HG03432 (cell line): ENCODE data around the gene WNT11.
A peak's percentile ranks its signal among the peaks of the same experiment; 100 is the strongest.

ENCODE experiments used
- ATAC-seq: cut with Tn5 transposase; IDR thresholded peaks from one replicate; pipeline ENCODE4 v1.9.1; 2021; ENCODE audit warnings: mild to moderate bottlenecking, moderate library complexity; ENCODE audit not compliant: unreplicated experiment

WNT11 gene

DNA sequence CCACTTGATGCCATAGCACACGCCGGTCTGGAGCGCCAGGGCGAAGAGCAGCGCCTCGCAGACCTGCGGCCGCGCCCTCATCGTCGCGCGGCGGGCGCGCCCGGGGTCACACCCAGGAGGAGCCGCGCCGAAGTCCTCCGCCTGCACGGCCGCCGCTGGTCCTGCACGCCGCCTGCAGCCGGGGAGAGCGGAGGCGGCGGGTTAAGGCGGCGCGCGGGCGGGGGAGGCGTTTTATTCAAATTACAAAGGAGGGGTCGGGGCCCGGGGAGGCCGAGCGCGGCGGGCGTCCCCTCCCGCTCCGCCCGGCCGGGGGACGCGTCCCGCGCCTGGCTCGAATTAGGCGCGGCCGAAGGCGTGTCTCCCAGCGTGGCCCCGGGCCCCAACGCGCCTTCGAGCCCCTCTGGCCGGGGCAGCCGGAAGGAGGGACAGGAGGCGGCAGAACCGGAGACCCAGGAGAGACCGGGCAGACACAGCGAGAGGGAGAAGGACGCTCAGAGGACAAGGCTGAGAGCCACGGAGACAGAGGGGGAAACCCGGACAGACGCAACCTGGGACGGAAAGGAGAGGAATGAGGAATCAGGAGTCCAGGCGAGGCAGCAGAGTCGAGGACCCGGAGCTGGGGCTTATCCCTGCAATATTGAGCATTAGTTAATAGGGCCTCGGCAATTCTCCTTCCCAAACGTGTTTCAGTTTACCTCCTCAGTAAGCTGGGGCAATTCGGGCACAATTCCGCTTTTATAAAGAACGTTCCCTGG, at the start of gene WNT11:
Gene WNT11 (minus strand): TSS at position 176 of the 755 bp plus-strand sequence. CDS start 95 bp downstream, at position 81.
- peak; percentile 27 for ATAC-seq

GRCh38 chr11:76253416-76253815, 47.1 kb upstream of the WNT11 start:
- ATAC-seq: no peak

DNA sequence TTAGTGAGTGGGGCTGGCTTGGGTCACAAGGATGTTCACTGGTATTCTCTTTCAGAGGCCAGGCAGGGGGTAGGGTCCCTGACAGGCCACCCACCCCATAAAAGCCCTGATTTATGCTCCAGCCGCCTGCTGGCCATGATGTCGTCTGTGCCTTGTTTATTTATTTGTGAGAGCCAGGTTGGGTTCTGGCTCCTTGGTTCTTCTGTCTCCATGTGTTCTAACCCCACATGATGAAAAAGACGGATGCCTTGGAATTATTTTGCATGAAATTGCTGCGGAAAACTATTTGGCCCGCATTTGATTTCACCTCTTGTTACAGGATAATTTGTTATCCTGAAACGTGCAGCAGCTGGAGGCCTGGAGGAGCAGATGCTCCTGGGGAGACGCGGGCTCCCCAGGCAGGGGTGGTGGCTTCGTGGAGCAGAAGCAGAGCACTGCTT, 46.3 kb upstream of the WNT11 start:
- no peak for ATAC-seq

DNA sequence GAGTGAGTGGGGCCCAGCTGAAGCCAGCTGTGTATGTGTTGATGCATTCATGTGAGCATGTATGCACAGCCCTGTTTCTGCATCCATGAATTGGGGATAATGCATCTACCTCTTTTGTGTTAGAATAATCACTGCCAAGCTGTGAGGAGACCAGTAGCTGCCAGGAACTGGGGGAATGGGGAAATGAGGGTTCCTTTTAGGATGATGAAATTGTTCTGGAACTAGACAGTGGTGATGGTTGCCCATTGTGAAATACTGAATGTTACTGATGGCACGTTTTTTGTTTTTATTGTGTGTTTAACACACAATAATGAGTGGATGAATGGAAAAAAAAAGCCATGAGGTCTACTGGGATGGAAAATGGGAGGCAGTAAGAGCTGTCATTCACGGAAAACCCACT, 45.3 kb upstream of the WNT11 start:
- no peak for ATAC-seq

DNA sequence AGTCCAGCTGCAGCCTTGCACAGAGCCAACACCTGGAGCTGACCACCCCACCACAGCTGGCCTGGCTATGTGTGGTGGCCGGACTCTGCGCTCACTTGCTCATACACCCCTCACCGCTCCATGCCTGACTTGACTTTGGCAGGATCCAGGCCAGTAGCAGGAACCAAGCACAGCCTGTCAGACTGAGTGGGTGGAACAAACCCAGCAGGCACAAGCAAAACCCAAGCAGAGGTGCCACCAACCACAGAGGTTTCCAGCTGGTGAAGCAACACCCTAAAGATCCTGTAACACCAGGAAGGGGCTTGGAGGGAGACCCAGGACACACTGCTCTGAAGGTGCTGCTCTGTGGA, 44.9 kb upstream of the WNT11 start:
- ATAC-seq: no peak

DNA sequence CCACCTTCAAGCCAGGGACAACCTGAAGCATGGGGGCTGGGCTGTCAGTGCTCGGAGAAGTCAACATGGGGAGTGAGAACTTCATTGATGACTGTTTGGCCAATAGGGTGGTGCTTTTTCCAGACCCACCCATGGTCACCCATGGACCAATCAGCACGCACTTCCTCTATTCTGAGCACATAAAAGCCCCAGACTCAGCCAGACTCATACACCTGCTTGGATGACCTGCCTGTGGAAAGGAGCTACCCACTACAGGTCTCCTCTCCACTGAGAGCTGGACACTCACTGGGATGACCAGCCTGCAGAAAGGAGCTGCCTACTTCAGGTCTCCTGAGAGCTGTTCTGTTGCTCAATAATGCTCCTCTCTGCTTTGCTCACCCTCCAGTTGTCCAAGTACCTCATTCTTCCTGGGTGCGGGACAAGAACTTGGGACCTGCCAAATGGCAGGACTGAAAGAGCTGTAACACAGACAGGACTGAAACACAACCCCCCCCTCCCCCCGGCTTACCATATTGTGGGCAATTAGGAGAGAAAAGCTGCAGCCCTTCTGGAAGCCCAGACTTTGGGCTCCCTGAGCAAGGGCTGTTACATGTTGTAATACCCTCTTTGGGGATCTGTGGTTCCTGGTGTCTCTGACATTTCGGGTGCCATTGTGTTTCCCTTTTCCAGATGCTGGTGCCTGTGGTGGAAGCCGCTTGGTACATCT, 44.4 kb upstream of the WNT11 start:
- ATAC-seq: no peak

- no peak for ATAC-seq
Measured at GRCh38 chr11:76249195-76249741, 43.0 kb upstream of the WNT11 start.

DNA sequence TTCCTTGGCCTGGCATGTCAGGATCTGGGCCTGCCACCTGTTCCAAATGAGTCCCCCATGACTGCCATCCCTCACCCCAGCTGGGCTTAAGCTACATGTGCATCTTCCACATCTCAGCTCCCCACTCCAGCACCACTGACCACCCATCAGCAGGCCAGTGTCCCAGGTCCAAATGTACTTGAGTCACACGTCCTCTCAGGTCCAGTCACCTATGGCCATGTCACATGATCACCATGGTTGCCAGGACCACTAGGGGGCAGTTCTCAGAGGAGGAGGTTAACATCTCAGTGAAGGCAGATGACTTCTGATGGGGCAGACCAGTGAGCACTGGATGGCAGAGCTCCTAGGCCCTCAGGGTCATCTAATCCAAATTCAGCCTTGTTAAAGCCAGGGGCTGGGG, 41.9 kb upstream of the WNT11 start:
- no peak for ATAC-seq

DNA sequence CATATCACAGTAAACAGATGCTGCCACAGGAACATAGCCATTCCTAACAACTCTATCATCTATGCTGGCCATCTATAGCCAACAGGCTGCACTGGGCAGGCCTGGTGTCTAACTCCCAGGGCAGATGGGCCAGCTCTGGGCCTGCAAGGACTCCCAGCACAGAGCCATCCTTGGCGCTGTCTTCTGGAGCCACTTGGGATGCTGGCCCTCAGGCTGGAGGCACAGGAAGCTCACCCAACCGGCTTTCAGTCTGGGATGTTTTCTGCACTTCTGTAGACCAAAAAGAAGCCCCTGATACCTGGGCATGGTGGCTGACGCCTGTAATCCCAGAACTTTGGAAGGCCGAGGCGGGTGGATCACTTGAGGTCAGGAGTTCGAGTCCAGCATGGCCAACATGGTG, 40.8 kb upstream of the WNT11 start:
- no peak for ATAC-seq

DNA sequence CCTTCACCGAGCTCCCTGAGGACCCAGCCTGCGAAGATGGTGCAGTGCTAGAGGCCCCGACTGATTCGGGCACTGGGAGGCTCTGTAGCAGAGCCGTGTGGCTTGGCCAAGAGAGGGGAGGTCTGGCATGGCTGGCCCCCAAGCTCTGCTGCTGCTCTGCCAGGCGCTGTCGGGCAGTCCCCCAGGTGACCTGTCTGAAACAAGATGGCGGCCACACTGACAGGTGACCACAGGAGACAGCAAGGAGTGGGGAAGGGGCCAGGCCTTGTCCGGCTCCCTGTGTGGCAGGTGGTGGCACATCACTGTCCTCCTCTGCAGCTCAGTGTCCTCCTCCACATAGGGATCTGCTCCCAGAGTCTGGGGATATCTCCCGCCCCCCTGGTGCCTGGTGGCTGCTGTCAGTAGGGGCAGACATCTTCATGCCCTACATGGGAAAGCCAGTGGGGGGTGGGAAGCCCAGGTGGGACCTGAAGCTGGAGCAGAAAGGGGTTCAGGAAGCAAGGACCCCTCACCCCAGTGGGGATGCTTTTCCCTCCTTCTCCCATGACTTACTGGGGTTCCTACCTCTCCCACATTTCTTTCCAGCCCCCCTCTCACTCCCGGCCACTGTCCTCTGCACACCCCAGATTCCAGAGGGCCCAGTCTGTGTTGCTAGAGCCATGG, 40.1 kb upstream of the WNT11 start:
- no peak for ATAC-seq

DNA sequence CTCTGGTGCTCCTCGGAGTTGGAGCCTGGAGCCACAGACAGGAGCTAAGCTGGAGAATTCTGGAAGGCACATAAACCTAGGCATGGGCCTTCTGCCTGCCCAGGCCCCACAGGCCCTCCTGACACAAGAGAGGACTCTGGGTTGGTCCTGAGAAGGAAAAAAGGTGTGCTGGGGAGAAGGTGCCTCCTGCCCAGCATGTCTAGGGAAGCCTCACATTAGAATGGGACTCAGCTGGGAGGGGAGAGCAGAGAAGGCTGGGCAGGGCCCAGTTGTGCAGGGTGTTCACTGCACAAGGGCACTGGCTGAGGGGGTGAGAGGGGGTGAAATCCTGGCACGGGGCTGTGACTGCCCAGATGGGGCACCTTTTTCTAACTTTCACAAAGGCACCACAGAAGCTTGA, 39.4 kb upstream of the WNT11 start:
- ATAC-seq: no peak

DNA sequence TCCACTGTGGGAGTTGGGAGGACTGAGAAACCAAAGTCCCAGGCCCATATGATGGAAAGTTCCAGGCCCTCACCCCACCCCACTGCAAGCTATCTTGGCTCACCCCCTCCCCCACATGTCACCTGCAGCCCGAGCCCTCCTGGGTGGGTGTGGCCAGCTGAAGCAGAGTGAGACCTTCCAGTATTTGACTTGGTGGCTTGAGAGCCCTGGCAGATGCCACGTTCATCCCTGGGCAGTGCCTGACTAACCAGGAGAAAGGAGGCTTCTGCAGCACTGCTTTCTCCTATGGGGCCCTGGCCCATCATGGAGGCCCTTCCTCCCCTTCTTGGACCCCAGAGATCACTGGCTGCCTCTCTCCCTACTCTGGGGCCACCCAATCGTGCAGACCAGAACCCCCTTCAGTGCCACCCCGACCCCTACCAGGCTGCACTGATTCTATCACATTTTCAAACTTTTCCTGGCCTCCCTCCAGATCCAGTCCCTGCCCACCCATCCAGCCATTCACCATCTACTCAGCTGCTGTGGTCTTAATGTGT, 38.1 kb upstream of the WNT11 start:
- ATAC-seq: no peak

DNA sequence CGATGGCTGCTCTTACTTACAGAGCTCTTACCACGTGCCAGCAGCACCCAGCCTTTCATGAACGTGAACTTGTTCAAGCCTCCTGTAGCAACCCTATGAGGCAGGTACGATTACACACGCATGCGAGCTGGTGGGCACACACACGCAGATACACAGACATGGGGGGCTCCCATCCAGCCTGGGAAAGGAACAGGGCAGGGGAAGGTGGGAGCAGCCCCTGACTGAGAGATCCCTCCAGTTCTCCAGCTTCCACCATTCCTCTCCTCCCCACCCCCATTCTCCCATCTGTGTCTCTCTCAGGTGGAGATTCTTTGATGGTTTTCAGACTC, 37.6 kb upstream of the WNT11 start:
- no peak for ATAC-seq

- no peak for ATAC-seq
Measured at GRCh38 chr11:76243193-76243956, 37.1 kb upstream of the WNT11 start.

GRCh38 chr11:76242004-76242779, 35.9 kb upstream of the WNT11 start:
- no peak for ATAC-seq

- ATAC-seq: no peak
Measured at GRCh38 chr11:76241243-76242000, 35.1 kb upstream of the WNT11 start.

GRCh38 chr11:76240666-76241065, 34.4 kb upstream of the WNT11 start:
- ATAC-seq: no peak

- no peak for ATAC-seq
Measured at GRCh38 chr11:76240161-76240540, 33.8 kb upstream of the WNT11 start.

GRCh38 chr11:76239483-76240160, 33.3 kb upstream of the WNT11 start:
- ATAC-seq: no peak
